DND-41 (cell line): ENCODE results near the gene LYRM4.

Experiments
- ATAC-seq: fragments of 200-7000 bp; cut with Tn5 transposase; 3 replicates; pipeline ENCODE4 v1.9.1; 2021; ENCODE audit warnings: low read depth; ENCODE audit not compliant: insufficient read depth
- DNase-seq: peaks from one replicate; pipeline ENCODE4 v3.0.0-alpha.2; 2020
- H2AFZ ChIP-seq: 2 replicates; pipeline ENCODE4 v1.6.0; 2012; ENCODE audit warnings: low read depth, low read length
- H3K27ac ChIP-seq: 2 replicates; pipeline ENCODE4 v1.5.1; 2012; ENCODE audit warnings: low read length, inconsistent platforms
- H3K27me3 ChIP-seq: fragments of 200-600 bp; sonication (generic); 2 replicates; pipeline ENCODE4 v1.6.0; 2012; ENCODE audit warnings: low read length, mild to moderate bottlenecking, inconsistent platforms; ENCODE audit not compliant: insufficient read depth, poor library complexity
- H3K36me3 ChIP-seq: 2 replicates; pipeline ENCODE4 v1.5.1; 2012; ENCODE audit warnings: low read length, inconsistent platforms; ENCODE audit not compliant: insufficient read depth
- H3K4me1 ChIP-seq: 2 replicates; pipeline ENCODE4 v1.5.1; 2012; ENCODE audit warnings: mild to moderate bottlenecking, low read length; ENCODE audit not compliant: insufficient read depth
- H3K4me2 ChIP-seq: 2 replicates; pipeline ENCODE4 v1.6.0; 2012; ENCODE audit warnings: mild to moderate bottlenecking, moderate library complexity, low read length, inconsistent platforms; ENCODE audit not compliant: insufficient read depth
- H3K4me3 ChIP-seq, 2 experiments: fragments of 200-600 bp in 1 of 2; shearing (Covaris generic) in 1 of 2; 2 replicates each; pipeline ENCODE4 v1.5.1; 2012 to 2016; ENCODE audit warnings: inconsistent platforms in 2 of 2, low read length in 2 of 2, mild to moderate bottlenecking in 2 of 2, low read depth in 1 of 2, moderate library complexity in 1 of 2
- H3K79me2 ChIP-seq: 2 replicates; pipeline ENCODE4 v1.6.0; 2012; ENCODE audit warnings: low read length, inconsistent platforms; ENCODE audit not compliant: insufficient read depth
- H3K9ac ChIP-seq: 2 replicates; pipeline ENCODE4 v1.6.0; 2012; ENCODE audit warnings: low read depth, mild to moderate bottlenecking, inconsistent platforms, low read length, moderate library complexity
- H3K9me3 ChIP-seq: 2 replicates; pipeline ENCODE4 v1.5.1; 2012; ENCODE audit warnings: low read length, moderate library complexity, mild to moderate bottlenecking, inconsistent platforms; ENCODE audit not compliant: insufficient read depth, severe bottlenecking
- H4K20me1 ChIP-seq: 2 replicates; pipeline ENCODE4 v1.6.0; 2012; ENCODE audit warnings: low read length; ENCODE audit not compliant: insufficient read depth
- CTCF ChIP-seq: IDR thresholded peaks from 2 replicates; pipeline ENCODE4 v1.5.1; 2012; ENCODE audit warnings: borderline replicate concordance, low read length, moderate library complexity, mild to moderate bottlenecking; ENCODE audit not compliant: poor library complexity, severe bottlenecking; ENCODE audit errors: extremely low read depth
- EZH2 ChIP-seq: IDR thresholded peaks from 3 replicates; pipeline ENCODE4 v1.6.1; 2012; ENCODE audit warnings: borderline replicate concordance, low read depth, mild to moderate bottlenecking, moderate library complexity, low read length, inconsistent platforms; ENCODE audit not compliant: severe bottlenecking

LYRM4 gene

GRCh38 chr6:5274231-5274630 is 13.5 kb upstream of the LYRM4 start:
- no peak for TF ChIP-seq EZH2
- no peak for TF ChIP-seq CTCF
- no peak overlapping the region for H2AFZ ChIP-seq
- H4K20me1 ChIP-seq = peaks cover 18% of the 10 kb centered on the region; the same call in 1 of the 2 replicates
- no peaks in the 10 kb centered on the region; the same call in 1 of the 2 replicates for H3K36me3 ChIP-seq
- no peak overlapping the region for H3K9ac ChIP-seq
- H3K27ac ChIP-seq = 0 out of 2 replicates have a peak overlapping the region, but pooled peaks have one; percentile 6
- no peak overlapping the region for H3K4me3 ChIP-seq
- DNase-seq = no peak
- peak; percentile 37; the same call in 1 of the 3 replicates for ATAC-seq
- no peak overlapping the region for H3K4me2 ChIP-seq
- H3K27me3 ChIP-seq = no peaks in the 10 kb centered on the region
- H3K9me3 ChIP-seq = no peaks in the 10 kb centered on the region
- peaks cover 46% of the 10 kb centered on the region for H3K79me2 ChIP-seq
- peaks cover 9% of the 10 kb centered on the region for H3K4me1 ChIP-seq

DNA sequence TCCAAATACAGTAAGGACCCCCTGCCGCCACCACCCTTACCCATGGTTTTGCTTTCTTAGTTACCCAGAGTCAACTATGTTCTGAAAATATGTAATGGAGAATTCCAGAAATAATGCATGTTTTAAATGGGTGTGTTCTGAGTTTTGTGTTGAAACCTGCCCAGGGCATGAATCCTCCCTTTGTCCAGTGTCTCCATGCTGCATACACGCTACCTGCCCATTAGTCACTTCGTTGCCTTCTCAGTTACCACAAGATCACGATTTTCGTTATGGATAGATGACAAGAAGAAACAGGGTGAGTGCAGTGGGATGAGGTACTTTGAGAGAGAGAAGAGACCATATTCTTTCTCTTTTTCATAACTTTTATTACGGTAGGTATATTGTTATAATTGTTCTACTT is 11.2 kb upstream of the LYRM4 start:
- DNase-seq (no peak), ATAC-seq (no peak)
- Histone ChIP-seq H4K20me1 (peaks cover 14% of the 10 kb centered on the region; the same call in 1 of the 2 replicates), H3K9ac (no peak overlapping the region), H3K9me3 (no peaks in the 10 kb centered on the region), H3K4me3 (no peak overlapping the region), H3K4me1 (peaks cover 9% of the 10 kb centered on the region), H2AFZ (no peak overlapping the region), H3K27ac (no peak overlapping the region), H3K79me2 (peaks cover 44% of the 10 kb centered on the region), H3K27me3 (no peaks in the 10 kb centered on the region), H3K36me3 (no peaks in the 10 kb centered on the region; the same call in 1 of the 2 replicates), H3K4me2 (no peak overlapping the region)
- TF ChIP-seq EZH2 (no peak), CTCF (no peak)

GRCh38 chr6:5270093-5270680 is 9.4 kb upstream of the LYRM4 start:
- Histone ChIP-seq H3K9me3 (no peaks in the 10 kb centered on the region), H3K79me2 (peaks cover 54% of the 10 kb centered on the region), H3K27me3 (no peaks in the 10 kb centered on the region), H2AFZ (no peak overlapping the region), H3K4me1 (peaks cover 9% of the 10 kb centered on the region), H3K27ac (no peak overlapping the region), H3K4me3 (no peak overlapping the region), H3K4me2 (no peak overlapping the region), H3K36me3 (no peaks in the 10 kb centered on the region; the same call in 1 of the 2 replicates), H4K20me1 (peaks cover 14% of the 10 kb centered on the region; the same call in 1 of the 2 replicates), H3K9ac (no peak overlapping the region)
- no peak for TF ChIP-seq EZH2
- TF ChIP-seq CTCF = no peak
- DNase-seq = no peak
- no peak for ATAC-seq
